HepG2 (cell line): ENCODE results near the gene ZNF804A.

Experiments
- ARNT ChIP-seq: fragments of 450-650 bp; IDR thresholded peaks from 2 replicates; pipeline ENCODE4 v1.6.1; 2017
- CCAR2 ChIP-seq: fragments of 200-400 bp; formaldehyde crosslinking; optimal IDR thresholded peaks from 2 replicates; pipeline ENCODE3; 2018; ENCODE audit warnings: low read depth, mild to moderate bottlenecking, low read length, moderate library complexity
- FLYWCH1 ChIP-seq: sonication (generic); formaldehyde crosslinking; IDR thresholded peaks from 2 replicates; pipeline ENCODE4 v1.8.1; 2023; ENCODE audit warnings: mild to moderate bottlenecking, missing genetic modification reagents
- MEF2D ChIP-seq: sonication (generic); formaldehyde crosslinking; IDR thresholded peaks from 2 replicates; pipeline ENCODE4 v1.5.1; 2020; ENCODE audit warnings: mild to moderate bottlenecking, missing genetic modification reagents
- MNT ChIP-seq: fragments of 450-650 bp; IDR thresholded peaks from 2 replicates; pipeline ENCODE4 v1.6.1; 2016
- NCOA1 ChIP-seq: sonication (generic); formaldehyde crosslinking; IDR thresholded peaks from 2 replicates; pipeline ENCODE4 v1.9.0; 2021; ENCODE audit warnings: missing genetic modification reagents
- NONO ChIP-seq, 2 experiments: fragments of 450-650 bp in 1 of 2; sonication (generic) in 1 of 2; formaldehyde crosslinking in 1 of 2; IDR thresholded peaks in 1 of 2; conservative IDR thresholded peaks in 1 of 2; 2 replicates each; pipeline versions ENCODE4 v1.6.1 to v1.8.0; 2017 to 2022; ENCODE audit warnings: mild to moderate bottlenecking in 1 of 2, missing genetic modification reagents in 1 of 2, moderate library complexity in 1 of 2
- POLR2AphosphoS5 ChIP-seq: IDR thresholded peaks from 2 replicates; pipeline ENCODE4 v1.6.1; 2012; ENCODE audit warnings: low read depth, low read length
- RBAK ChIP-seq: sonication (generic); formaldehyde crosslinking; IDR thresholded peaks from 2 replicates; pipeline ENCODE4 v1.5.1; 2020; ENCODE audit warnings: mild to moderate bottlenecking, missing genetic modification reagents
- ZNF839 ChIP-seq: sonication (generic); formaldehyde crosslinking; IDR thresholded peaks from 2 replicates; pipeline ENCODE4 v1.4.0; 2020; ENCODE audit warnings: missing genetic modification reagents, mild to moderate bottlenecking, borderline replicate concordance
- TF ChIP-seq, protein P1 (sequence below): sonication (generic); formaldehyde crosslinking; IDR thresholded peaks from 2 replicates; pipeline ENCODE4 v1.5.0; 2020; ENCODE audit warnings: mild to moderate bottlenecking, missing genetic modification reagents, moderate library complexity

DNA sequence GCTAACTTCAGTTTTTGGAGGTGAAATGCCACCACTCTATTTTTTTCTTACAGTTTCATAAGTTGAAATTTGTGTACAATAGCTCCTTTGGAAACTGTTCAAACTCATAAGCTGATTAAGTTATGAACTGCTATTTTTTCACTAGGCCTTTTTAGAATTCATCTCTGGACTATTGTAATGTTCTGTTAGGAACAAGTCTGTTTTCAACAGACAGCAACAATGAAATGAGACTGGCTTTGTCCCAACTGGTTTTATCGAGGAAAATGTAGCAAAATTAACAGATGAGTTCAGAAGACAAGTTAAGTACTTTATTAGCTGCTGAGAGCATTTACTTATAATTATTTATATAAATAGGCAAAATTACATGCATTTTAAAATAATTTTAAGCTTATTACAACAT is 310.6 kb downstream of the ZNF804A start:
- TF ChIP-seq RBAK (CRISPR knock-in tag): no peak
- no peak for TF ChIP-seq POLR2AphosphoS5
- TF ChIP-seq MNT: no peak
- TF ChIP-seq, protein P1, sequence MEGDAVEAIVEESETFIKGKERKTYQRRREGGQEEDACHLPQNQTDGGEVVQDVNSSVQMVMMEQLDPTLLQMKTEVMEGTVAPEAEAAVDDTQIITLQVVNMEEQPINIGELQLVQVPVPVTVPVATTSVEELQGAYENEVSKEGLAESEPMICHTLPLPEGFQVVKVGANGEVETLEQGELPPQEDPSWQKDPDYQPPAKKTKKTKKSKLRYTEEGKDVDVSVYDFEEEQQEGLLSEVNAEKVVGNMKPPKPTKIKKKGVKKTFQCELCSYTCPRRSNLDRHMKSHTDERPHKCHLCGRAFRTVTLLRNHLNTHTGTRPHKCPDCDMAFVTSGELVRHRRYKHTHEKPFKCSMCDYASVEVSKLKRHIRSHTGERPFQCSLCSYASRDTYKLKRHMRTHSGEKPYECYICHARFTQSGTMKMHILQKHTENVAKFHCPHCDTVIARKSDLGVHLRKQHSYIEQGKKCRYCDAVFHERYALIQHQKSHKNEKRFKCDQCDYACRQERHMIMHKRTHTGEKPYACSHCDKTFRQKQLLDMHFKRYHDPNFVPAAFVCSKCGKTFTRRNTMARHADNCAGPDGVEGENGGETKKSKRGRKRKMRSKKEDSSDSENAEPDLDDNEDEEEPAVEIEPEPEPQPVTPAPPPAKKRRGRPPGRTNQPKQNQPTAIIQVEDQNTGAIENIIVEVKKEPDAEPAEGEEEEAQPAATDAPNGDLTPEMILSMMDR (CRISPR knock-in tag): no peak
- no peak for TF ChIP-seq NCOA1 (CRISPR knock-in tag)
- no peak for TF ChIP-seq CCAR2
- TF ChIP-seq FLYWCH1 (CRISPR knock-in tag): no peak
- no peak for TF ChIP-seq NONO (IDR thresholded peaks at IDR 0.05)
- no peak for TF ChIP-seq NONO (CRISPR knock-in tag; conservative IDR thresholded peaks at IDR 0.05)
- TF ChIP-seq ZNF839 (CRISPR knock-in tag): no peak
- TF ChIP-seq MEF2D (CRISPR knock-in tag): no peak
- no peak for TF ChIP-seq ARNT
